H1 (cell line): Measurements from ENCODE around the gene LTBP4. TPM values are rescaled to one million over a fixed set of nuclear protein-coding genes. Genes with fewer than 3 reads are reported as not detected.

Experiments used
- CTCF ChIA-PET: fragments of 300-600 bp; sonication (Branson Sonifier 250); formaldehyde crosslinking; loops from one replicate; lab custom pipeline; 2021; ENCODE audit not compliant: partially characterized antibody; lab: Charles Lee
- POLR2A ChIA-PET: fragments of 300-600 bp; sonication (Branson Sonifier 250); formaldehyde crosslinking; loops from one replicate; lab custom pipeline; 2021; ENCODE audit warnings: inconsistent platforms; ENCODE audit not compliant: partially characterized antibody; lab: Charles Lee
- DNase-seq, 2 experiments: peaks; one replicate each; pipeline versions ENCODE4 v3.0.0 to v3.0.0-alpha.2; 2010 to 2022; ENCODE audit warnings: low spot score in 2 of 2, low read depth in 1 of 2, mixed read lengths in 1 of 2
- FAIRE-seq: peaks from 2 replicates; lab custom pipeline; 2011; peaks lifted over from hg19 to GRCh38; lab: Jason Lieb, UNC
- H2AFZ ChIP-seq: 2 replicates; pipeline ENCODE4 v1.8.1; 2012; ENCODE audit warnings: low read length, inconsistent platforms
- H2AK5ac ChIP-seq: 2 replicates; pipeline ENCODE4 v1.6.1; 2013; ENCODE audit warnings: low read depth, low read length
- H2BK120ac ChIP-seq: replicated peaks from 2 replicates; pipeline ENCODE3; 2013; ENCODE audit warnings: low read depth, low read length, inconsistent platforms
- H2BK12ac ChIP-seq: 2 replicates; pipeline ENCODE4 v1.6.1; 2013; ENCODE audit warnings: low read depth, low read length
- H2BK15ac ChIP-seq: 2 replicates; pipeline ENCODE4 v1.6.1; 2013; ENCODE audit warnings: low read length
- H2BK20ac ChIP-seq: 2 replicates; pipeline ENCODE4 v1.6.1; 2013; ENCODE audit warnings: low read length
- H2BK5ac ChIP-seq: 2 replicates; pipeline ENCODE4 v1.6.1; 2013; ENCODE audit warnings: low read depth, low read length
- H3K14ac ChIP-seq: 2 replicates; pipeline ENCODE4 v1.6.1; 2013; ENCODE audit warnings: inconsistent platforms; ENCODE audit not compliant: insufficient read length
- H3K18ac ChIP-seq: 2 replicates; pipeline ENCODE4 v1.6.1; 2013; ENCODE audit warnings: low read length; ENCODE audit errors: extremely low read depth
- H3K23ac ChIP-seq: 2 replicates; pipeline ENCODE4 v1.6.1; 2013; ENCODE audit warnings: inconsistent platforms; ENCODE audit not compliant: insufficient read length
- H3K23me2 ChIP-seq: 2 replicates; pipeline ENCODE4 v1.6.1; 2013; ENCODE audit warnings: low read depth, low read length
- H3K27ac ChIP-seq: 2 replicates; pipeline ENCODE4 v1.6.1; 2011; ENCODE audit warnings: low read depth, low read length, inconsistent platforms
- H3K27me3 ChIP-seq, 4 experiments: replicated peaks in 1 of 4; 1 replicate in 1 of 4; 2 replicates in 3 of 4; pipeline versions ENCODE4 v1.6.1 to v1.8.1; 2011 to 2013; ENCODE audit warnings: low read length in 3 of 4, mild to moderate bottlenecking in 3 of 4, inconsistent platforms in 2 of 4, mixed read lengths in 2 of 4, moderate library complexity in 1 of 4; ENCODE audit not compliant: control insufficient read depth in 3 of 4, insufficient read depth in 3 of 4; ENCODE audit errors: extremely low read depth in 1 of 4
- H3K36me3 ChIP-seq, 4 experiments: 2 replicates each; pipeline versions ENCODE4 v1.6.1 to v1.8.1; 2011 to 2013; ENCODE audit warnings: mild to moderate bottlenecking in 4 of 4, low read length in 3 of 4, moderate library complexity in 2 of 4, control low read depth in 1 of 4, inconsistent platforms in 1 of 4; ENCODE audit not compliant: insufficient read depth in 4 of 4, control insufficient read depth in 2 of 4
- H3K4ac ChIP-seq: replicated peaks from 2 replicates; pipeline ENCODE3; 2013; ENCODE audit warnings: low read length, low read depth, mixed read lengths, inconsistent platforms; ENCODE audit not compliant: insufficient read length
- H3K4me1 ChIP-seq, 4 experiments: replicated peaks in 1 of 4; 1 replicate in 1 of 4; 2 replicates in 3 of 4; pipeline versions ENCODE4 v1.6.1 to v1.8.1; 2011 to 2013; ENCODE audit warnings: low read length in 3 of 4, inconsistent platforms in 2 of 4, mixed read lengths in 1 of 4; ENCODE audit not compliant: insufficient read depth in 4 of 4, control insufficient read depth in 3 of 4
- H3K4me2 ChIP-seq, 2 experiments: 2 replicates each; pipeline versions ENCODE4 v1.6.1 to v1.8.1; 2011 to 2013; ENCODE audit warnings: low read depth in 2 of 2, low read length in 2 of 2, control low read depth in 1 of 2, inconsistent platforms in 1 of 2, mild to moderate bottlenecking in 1 of 2; ENCODE audit not compliant: insufficient read depth in 1 of 2
- H3K4me3 ChIP-seq, 4 experiments: fragments of 200-600, 300-600 bp in 1 of 4; sonication (generic), shearing (Covaris generic), sonication (Bioruptor Twin) in 1 of 4; 2 replicates each; pipeline versions ENCODE4 v1.5.1 to v1.8.1; 2011 to 2016; ENCODE audit warnings: low read length in 4 of 4, low read depth in 3 of 4, control low read depth in 2 of 4, inconsistent platforms in 2 of 4, mild to moderate bottlenecking in 2 of 4, mixed read lengths in 1 of 4, moderate library complexity in 1 of 4; ENCODE audit not compliant: insufficient read depth in 2 of 4; ENCODE audit errors: extremely low read depth in 1 of 4
- H3K56ac ChIP-seq: replicated peaks from 2 replicates; pipeline ENCODE3; 2013; ENCODE audit warnings: low read depth, mild to moderate bottlenecking, mixed read lengths, low read length, inconsistent platforms; ENCODE audit not compliant: insufficient read length
- H3K79me1 ChIP-seq: 2 replicates; pipeline ENCODE4 v1.6.1; 2013; ENCODE audit warnings: low read depth, low read length, control low read depth
- H3K79me2 ChIP-seq, 2 experiments: 2 replicates each; pipeline versions ENCODE4 v1.6.1 to v1.8.1; 2012 to 2013; ENCODE audit warnings: low read length in 2 of 2, mild to moderate bottlenecking in 2 of 2, inconsistent platforms in 1 of 2; ENCODE audit not compliant: insufficient read depth in 2 of 2, control insufficient read depth in 1 of 2
- H3K9ac ChIP-seq, 4 experiments: replicated peaks in 1 of 4; 1 replicate in 1 of 4; 2 replicates in 3 of 4; pipeline versions ENCODE4 v1.6.1 to v1.8.1; 2011 to 2013; ENCODE audit warnings: low read depth in 3 of 4, low read length in 3 of 4, control low read depth in 2 of 4, mild to moderate bottlenecking in 2 of 4, moderate library complexity in 2 of 4, inconsistent platforms in 1 of 4; ENCODE audit errors: extremely low read depth in 1 of 4
- H3K9me3 ChIP-seq, 2 experiments: 2 replicates each; pipeline versions ENCODE4 v1.6.1 to v1.8.1; 2012 to 2013; ENCODE audit warnings: mild to moderate bottlenecking in 2 of 2, moderate library complexity in 2 of 2, control low read depth in 1 of 2, inconsistent platforms in 1 of 2, low read depth in 1 of 2, low read length in 1 of 2, mixed read lengths in 1 of 2; ENCODE audit not compliant: insufficient read depth in 2 of 2
- H4K20me1 ChIP-seq, 2 experiments: replicated peaks in 1 of 2; 2 replicates each; pipeline versions ENCODE3 to v1.8.1; 2011 to 2013; ENCODE audit warnings: inconsistent platforms in 2 of 2, low read length in 2 of 2, mild to moderate bottlenecking in 1 of 2; ENCODE audit not compliant: insufficient read depth in 2 of 2, control insufficient read depth in 1 of 2
- H4K5ac ChIP-seq: 2 replicates; pipeline ENCODE4 v1.6.1; 2013; ENCODE audit warnings: low read length, low read depth, mixed read lengths, inconsistent platforms; ENCODE audit not compliant: insufficient read length
- H4K8ac ChIP-seq: 2 replicates; pipeline ENCODE4 v1.8.0; 2013; ENCODE audit warnings: mild to moderate bottlenecking, moderate library complexity, low read length, inconsistent platforms; ENCODE audit not compliant: insufficient read depth; ENCODE audit errors: extremely low read depth
- H4K91ac ChIP-seq: replicated peaks from 2 replicates; pipeline ENCODE3; 2013; ENCODE audit warnings: low read length, mixed read lengths, inconsistent platforms; ENCODE audit not compliant: insufficient read length
- WGBS, 2 experiments: shearing (Covaris generic) in 1 of 2; methylation state at CpG; one replicate each; pipeline versions ENCODE4 v1.1.6 to v1.1.7; 2013 to 2015; ENCODE audit warnings: low lambda C conversion rate in 2 of 2, mixed read lengths in 2 of 2, inconsistent platforms in 1 of 2, low coverage in 1 of 2, missing lambda C conversion rate in 1 of 2; ENCODE audit not compliant: insufficient replicate concordance in 2 of 2, insufficient coverage in 1 of 2, insufficient read length in 1 of 2; ENCODE audit errors: extremely low coverage in 1 of 2, missing lambda C conversion rate in 1 of 2; 5-methylcytosine and 5-hydroxymethylcytosine counted together
- polyA plus RNA-seq, 7 experiments: library from polyadenylated mRNA; depleted of rRNA in 3 of 7; stranded (reverse) in 5 of 7; unstranded in 2 of 7; fragments of >200 nt in 5 of 7; fragments of 200-250 nt in 2 of 7; gene quantifications; 1 replicate in 5 of 7; 2 replicates in 1 of 7; 4 replicates in 1 of 7; pipeline versions ENCODE4 v1.2.1 to v1.2.3, GENCODE V29; 2011 to 2013; ENCODE audit warnings: missing spikeins in 2 of 7, mixed read lengths in 2 of 7
- total RNA-seq: library from RNA; stranded (reverse); fragmentation: NEBNext Ultra II Directional; extraction: Animal tissue kit (Norgen Biotek cat#: 25700); gene quantifications from 2 replicates; pipeline ENCODE4 v1.2.1, GENCODE V29; 2021

Gene LTBP4
- total and polyA plus RNA-seq, 2 of the 8 experiments (the other 6 are each of a cell fraction or from before 2014, with no cell fraction given) = 54.5 to 77.1 TPM

DNA sequence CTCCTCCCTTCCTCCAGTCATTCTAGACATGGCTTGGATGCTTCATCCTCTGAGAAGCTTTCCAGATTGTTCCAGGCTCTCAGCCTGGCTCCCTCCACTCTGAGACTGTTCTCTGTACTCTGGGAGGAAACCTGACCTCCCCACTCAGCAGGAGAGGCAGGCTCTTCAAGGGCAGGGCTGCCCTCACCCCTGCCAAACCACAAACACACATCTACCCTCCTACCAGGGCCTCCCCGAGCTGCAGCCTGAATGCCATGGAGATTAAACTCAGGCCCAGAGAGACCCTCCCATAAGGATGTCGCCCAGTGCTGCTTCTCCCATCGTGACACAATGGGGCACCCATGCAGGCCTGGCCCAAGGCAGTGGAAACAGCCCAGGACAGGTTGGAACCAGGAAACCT, 73.1 kb downstream of the LTBP4 start:
- CTCF ChIA-PET = interaction anchor here (0.9 kb wide), 1 partner anchor 17 kb away, joined by 3 read pairs; no protein-coding TSS in a partner anchor

More for the DNA sequence above, 73.1 kb downstream of the LTBP4 start:
- Histone ChIP-seq H3K23ac (no peak overlapping the region), H3K4me2 (no peak overlapping the region), H3K27ac (no peak overlapping the region), H3K36me3 (peaks cover 11 to 60% (median 32%) of the 10 kb centered on the region in 4 experiments; a peak in 7 of 8 replicates), H4K5ac (no peak overlapping the region), H3K14ac (no peak overlapping the region), H3K27me3 (no peaks in the 10 kb centered on the region; a peak in 1 of 7 replicates), H3K56ac (no peak overlapping the region), H4K20me1 (peaks cover 0 to 11% of the 10 kb centered on the region in 2 experiments), H2BK20ac (no peak overlapping the region), H2BK15ac (no peak overlapping the region), H4K91ac (no peak overlapping the region), H2BK12ac (no peak overlapping the region), H2BK120ac (no peak overlapping the region), H2AFZ (no peak overlapping the region), H2AK5ac (no peak overlapping the region), H3K23me2 (peaks cover 2% of the 10 kb centered on the region; the same call in 1 of the 2 replicates), H3K79me1 (no peaks in the 10 kb centered on the region), H3K4me3 (no peak overlapping the region), H3K9ac (no peak overlapping the region), H3K9me3 (no peaks in the 10 kb centered on the region), H3K18ac (no peak overlapping the region), H3K4me1 (no peaks in the 10 kb centered on the region), H3K79me2 (no peaks in the 10 kb centered on the region), H4K8ac (no peak overlapping the region), H3K4ac (no peak overlapping the region), H2BK5ac (no peak overlapping the region; the same call in 1 of the 2 replicates)
- FAIRE-seq = no peak
- POLR2A ChIA-PET = interaction anchor here (0.8 to 1.9 kb wide), 3 partner anchors 9 to 17 kb away, joined by 3 to 9 read pairs (median 5); no protein-coding TSS in a partner anchor
- no peak for DNase-seq
- 89% methylated on average over 3 of the region's 3 CpGs; no CpG with 5 or more reads in 1 of the 2 experiments for WGBS, 2 experiments
